ENCODE measurements around the gene EPM2AIP1. TPM values are rescaled to one million over a fixed set of nuclear protein-coding genes. Genes with fewer than 3 reads are reported as not detected.

The EPM2AIP1 gene
- total and polyA plus RNA-seq, 8 donors = 2.4 to 37.3 (median 8.4) TPM

DNA sequence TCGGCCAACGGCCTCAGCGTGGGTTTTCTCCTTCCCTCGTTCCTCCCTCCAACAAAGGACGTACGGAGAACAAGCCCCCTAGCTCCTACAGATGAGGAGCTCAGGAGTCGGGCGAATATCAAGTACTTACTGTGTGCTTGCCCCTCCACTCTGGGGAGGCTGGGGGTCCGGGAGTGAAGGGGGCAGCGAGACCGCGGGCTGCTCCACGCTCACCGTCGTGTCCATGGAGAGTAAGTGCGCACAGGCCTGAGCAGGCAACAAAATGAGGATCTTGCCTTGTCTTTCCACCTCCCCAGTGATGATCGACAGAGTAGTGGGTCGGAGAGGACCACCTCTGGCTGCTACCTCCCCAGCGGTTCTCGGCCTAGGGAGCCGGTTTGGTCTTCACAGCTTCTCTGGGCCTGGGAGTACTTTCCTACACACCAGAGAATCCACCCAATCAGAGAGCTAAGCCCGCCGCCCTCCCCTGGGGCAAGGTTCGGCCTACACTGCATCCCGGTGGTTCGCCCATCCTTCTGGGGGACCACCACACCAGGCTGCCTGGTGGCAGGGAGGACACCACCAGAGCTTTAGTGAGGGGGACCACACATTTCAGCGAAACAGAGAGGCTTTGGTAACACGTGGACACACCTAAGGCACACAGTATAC lies 47.5 kb downstream of the EPM2AIP1 start:
- TF ChIP-seq EP300 (IDR thresholded peaks at IDR 0.05) (no peak), POLR2AphosphoS5 (IDR thresholded peaks at IDR 0.05) (no peak), POLR2A (IDR thresholded peaks at IDR 0.05) (no peak)
- TF ChIP-seq, protein P1, sequence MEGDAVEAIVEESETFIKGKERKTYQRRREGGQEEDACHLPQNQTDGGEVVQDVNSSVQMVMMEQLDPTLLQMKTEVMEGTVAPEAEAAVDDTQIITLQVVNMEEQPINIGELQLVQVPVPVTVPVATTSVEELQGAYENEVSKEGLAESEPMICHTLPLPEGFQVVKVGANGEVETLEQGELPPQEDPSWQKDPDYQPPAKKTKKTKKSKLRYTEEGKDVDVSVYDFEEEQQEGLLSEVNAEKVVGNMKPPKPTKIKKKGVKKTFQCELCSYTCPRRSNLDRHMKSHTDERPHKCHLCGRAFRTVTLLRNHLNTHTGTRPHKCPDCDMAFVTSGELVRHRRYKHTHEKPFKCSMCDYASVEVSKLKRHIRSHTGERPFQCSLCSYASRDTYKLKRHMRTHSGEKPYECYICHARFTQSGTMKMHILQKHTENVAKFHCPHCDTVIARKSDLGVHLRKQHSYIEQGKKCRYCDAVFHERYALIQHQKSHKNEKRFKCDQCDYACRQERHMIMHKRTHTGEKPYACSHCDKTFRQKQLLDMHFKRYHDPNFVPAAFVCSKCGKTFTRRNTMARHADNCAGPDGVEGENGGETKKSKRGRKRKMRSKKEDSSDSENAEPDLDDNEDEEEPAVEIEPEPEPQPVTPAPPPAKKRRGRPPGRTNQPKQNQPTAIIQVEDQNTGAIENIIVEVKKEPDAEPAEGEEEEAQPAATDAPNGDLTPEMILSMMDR (IDR thresholded peaks at IDR 0.05) = no peak
- DNase-seq = no peak
- Histone ChIP-seq H3K27ac (peak overlapping the region in 3 of 5 donors; percentile 81 to 86 (median 84)), H3K27me3 (no peaks in the 10 kb centered on the region), H3K4me3 (peak overlapping the region; percentile 65 to 91 (median 78)), H3K36me3 (no peaks in the 10 kb centered on the region), H3K4me1 (peaks cover 6 to 39% (median 24%) of the 10 kb centered on the region in 4 donors), H3K9me3 (peaks cover 9 to 15% (median 12%) of the 10 kb centered on the region in 4 donors)
- intact Hi-C loops (cut with DNase I; ENCODE audit: low total_unique reads) = no loop called here
- 83 to 86% (median 85%) methylated on average over 24 to 28 of the region's 28 CpGs for WGBS, 5 donors

DNA sequence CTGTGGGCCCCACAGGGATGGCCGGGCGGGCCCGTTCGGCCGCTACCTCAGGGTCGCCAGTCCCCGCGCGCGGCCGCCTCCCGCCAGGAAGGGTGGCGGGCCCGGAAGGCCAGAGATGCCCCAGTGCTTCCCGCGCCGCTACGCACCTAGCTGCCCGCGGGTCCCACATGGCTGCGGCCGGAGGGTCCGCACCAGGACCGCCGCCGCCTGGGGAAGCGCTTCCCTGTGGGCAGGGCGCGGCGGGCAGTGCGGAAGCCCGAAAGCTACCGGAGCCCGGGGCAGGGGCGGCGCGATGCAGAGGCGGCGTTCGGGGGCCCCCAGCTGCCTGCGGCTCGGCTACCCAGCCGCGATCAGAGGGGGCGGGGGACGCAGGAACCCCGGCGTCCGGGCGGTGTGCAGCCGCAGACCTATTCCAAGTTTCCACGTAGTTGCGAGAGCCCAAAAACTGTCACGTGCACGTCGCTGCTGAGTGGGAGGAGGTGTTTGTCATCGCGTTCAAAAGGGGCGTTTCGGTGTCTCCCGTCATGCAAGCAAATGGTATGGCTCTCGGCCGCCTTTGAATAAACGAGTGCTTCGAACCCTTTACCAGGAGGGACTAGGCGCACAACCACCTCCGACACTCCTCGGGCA lies 48.2 kb downstream of the EPM2AIP1 start, which contains the start of gene TRANK1:
TRANK1 (minus strand) TSS at position 414 of the 630 bp plus-strand sequence; CDS start at position 169, 245 bp downstream.
- intact Hi-C loops (cut with DNase I; ENCODE audit: low total_unique reads) = no loop called here

DNA sequence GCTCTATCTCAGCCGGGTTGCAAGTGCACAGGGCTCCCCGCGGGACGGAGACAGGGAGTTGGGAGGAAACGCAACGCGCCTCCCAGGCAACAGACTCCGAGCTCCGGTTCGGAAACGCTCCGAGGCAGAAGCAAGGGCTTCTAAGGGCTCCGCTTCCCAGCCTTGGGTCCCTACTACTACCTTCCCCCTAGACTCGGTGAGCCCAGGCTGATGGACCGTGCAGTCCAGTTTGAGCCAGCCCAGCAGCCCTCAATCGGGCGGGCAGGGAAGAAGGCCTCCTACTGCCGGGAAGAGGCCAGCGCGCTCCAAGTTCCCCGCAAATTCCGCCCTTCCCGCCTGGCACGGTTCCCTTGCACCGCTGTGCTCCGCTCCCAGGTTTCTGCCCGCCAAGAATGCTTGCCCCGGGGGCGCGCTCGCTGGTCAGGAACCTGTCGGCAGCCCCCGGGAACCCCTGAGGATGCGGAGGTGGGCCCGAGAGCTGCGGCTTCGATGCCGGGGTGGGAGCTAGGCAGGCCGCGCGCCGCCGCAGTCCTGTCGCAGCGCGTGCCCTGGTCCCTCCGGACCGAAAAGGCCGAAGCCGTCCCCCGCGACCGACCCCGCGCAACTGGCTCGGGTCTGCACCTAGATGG lies 48.8 kb downstream of the EPM2AIP1 start:
- H3K4me1 ChIP-seq = peaks cover 6 to 39% (median 24%) of the 10 kb centered on the region in 4 donors
- H3K27ac ChIP-seq = peak overlapping the region; percentile 33 to 86 (median 81)
- H3K36me3 ChIP-seq = no peaks in the 10 kb centered on the region
- peak; percentile 57 to 87 for DNase-seq
- intact Hi-C loops (cut with DNase I; ENCODE audit: low total_unique reads) = no loop called here
- TF ChIP-seq, protein P1 (IDR thresholded peaks at IDR 0.05) = no peak
- peak in 1 of 3 donors; percentile 16 for TF ChIP-seq POLR2AphosphoS5 (IDR thresholded peaks at IDR 0.05)
- no peak for TF ChIP-seq POLR2A (IDR thresholded peaks at IDR 0.05)
- H3K4me3 ChIP-seq = peak overlapping the region; percentile 65 to 91 (median 78)
- no peaks in the 10 kb centered on the region for H3K27me3 ChIP-seq
- peaks cover 9 to 15% (median 12%) of the 10 kb centered on the region in 4 donors for H3K9me3 ChIP-seq
- 0 to 8% (median 1%) methylated on average over 13 to 56 of the region's 56 CpGs for WGBS, 5 donors

More for the DNA sequence above, 48.2 kb downstream of the EPM2AIP1 start, which contains the start of gene TRANK1:
- Histone ChIP-seq H3K36me3 (no peaks in the 10 kb centered on the region), H3K27me3 (no peaks in the 10 kb centered on the region), H3K27ac (peak within 1 kb of the TSS; percentile 33 to 86 (median 81)), H3K4me3 (peak within 1 kb of the TSS; percentile 65 to 91 (median 78)), H3K9me3 (peaks cover 9 to 15% (median 12%) of the 10 kb centered on the region in 4 donors), H3K4me1 (peaks cover 6 to 39% (median 24%) of the 10 kb centered on the region in 4 donors)
- DNase-seq = peak; percentile 56 to 89
- WGBS, 5 donors = 1 to 3% (median 2%) methylated on average over 27 to 68 of the region's 68 CpGs
- TF ChIP-seq EP300 (IDR thresholded peaks at IDR 0.05) = no peak
- TF ChIP-seq, protein P1 (IDR thresholded peaks at IDR 0.05) = no peak
- TF ChIP-seq POLR2AphosphoS5 (IDR thresholded peaks at IDR 0.05) = peak in 2 of 3 donors; percentile 4 to 46
- TF ChIP-seq POLR2A (IDR thresholded peaks at IDR 0.05) = no peak

DNA sequence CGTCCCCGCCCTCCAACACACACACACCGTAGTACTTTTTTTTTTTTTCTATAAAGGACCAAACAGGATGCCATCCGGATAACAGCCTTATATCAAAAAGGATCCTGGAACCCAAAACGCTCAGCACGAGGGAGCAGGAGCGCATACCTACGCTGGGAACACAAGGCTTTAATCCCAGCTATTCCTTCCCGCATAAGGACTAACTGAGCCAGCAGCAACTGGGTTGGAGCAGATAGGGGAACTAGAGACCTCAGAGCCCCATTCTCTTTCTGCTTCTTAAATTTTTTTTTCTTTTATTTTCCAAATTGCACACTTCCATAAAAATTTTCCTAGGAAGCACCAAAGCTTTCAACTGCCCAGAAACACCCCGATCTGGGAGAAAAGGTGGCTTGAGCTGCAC lies 49.3 kb downstream of the EPM2AIP1 start:
- Histone ChIP-seq H3K36me3 (no peaks in the 10 kb centered on the region), H3K27me3 (no peaks in the 10 kb centered on the region), H3K4me3 (peak overlapping the region; percentile 65 to 91 (median 78)), H3K27ac (peak overlapping the region in 4 of 5 donors; percentile 69 to 86 (median 82)), H3K9me3 (peaks cover 9 to 15% (median 12%) of the 10 kb centered on the region in 4 donors), H3K4me1 (peaks cover 6 to 39% (median 24%) of the 10 kb centered on the region in 4 donors)
- TF ChIP-seq POLR2AphosphoS5 (IDR thresholded peaks at IDR 0.05) (no peak), EP300 (IDR thresholded peaks at IDR 0.05) (no peak), POLR2A (IDR thresholded peaks at IDR 0.05) (no peak)
- TF ChIP-seq, protein P1 (IDR thresholded peaks at IDR 0.05) = no peak
- DNase-seq = peak in 1 of 2 donors; percentile 22
- 11 to 31% (median 25%) methylated on average over 10 of the region's 10 CpGs for WGBS, 5 donors
- intact Hi-C loops (cut with DNase I; ENCODE audit: low total_unique reads) = no loop called here
